Caco-2 (cell line): ENCODE results near the gene ROPN1L. TPM values are rescaled to one million over a fixed set of nuclear protein-coding genes. Genes with fewer than 3 reads are reported as not detected.
A peak's percentile ranks its signal among the peaks of the same experiment; 100 is the strongest.

Experiments
- BruUV-seq: library from RNA; stranded (reverse); fragments of 400-500 nt; replicated peaks from 2 replicates; lab custom pipeline; 2021; lab: Mats Ljungman, UMichigan
- CTCF ChIA-PET: fragments of 300-600 bp; sonication (Branson Sonifier 250); formaldehyde crosslinking; loops from one replicate; lab custom pipeline; 2022; ENCODE audit warnings: antibody characterized with exemption; lab: Charles Lee
- POLR2A ChIA-PET: fragments of 300-600 bp; sonication (Branson Sonifier 250); formaldehyde crosslinking; loops from one replicate; lab custom pipeline; 2022; ENCODE audit warnings: antibody characterized with exemption; lab: Charles Lee
- DNase-seq, 2 experiments: peaks; one replicate each; pipeline versions ENCODE4 v3.0.0 to v3.0.0-alpha.2; 2020 to 2022
- H3K27me3 ChIP-seq: replicated peaks from 2 replicates; pipeline ENCODE4 v1.6.0; 2011; ENCODE audit warnings: low read length; ENCODE audit not compliant: control insufficient read depth, insufficient read depth
- H3K36me3 ChIP-seq: 2 replicates; pipeline ENCODE4 v1.5.1; 2011; ENCODE audit warnings: low read length; ENCODE audit not compliant: control insufficient read depth, insufficient read depth
- H3K4me1 ChIP-seq: fragments of 250-450 bp; sonication (Bioruptor Pico); 2 replicates; pipeline ENCODE4 v1.5.1; 2020; ENCODE audit warnings: mild to moderate bottlenecking
- H3K4me3 ChIP-seq: 2 replicates; pipeline ENCODE4 v1.5.1; 2011; ENCODE audit warnings: low read depth, mild to moderate bottlenecking, control low read depth, low read length
- H3K9me3 ChIP-seq: fragments of 250-450 bp; sonication (Bioruptor Pico); 2 replicates; pipeline ENCODE4 v1.5.1; 2020; ENCODE audit warnings: mild to moderate bottlenecking, moderate library complexity
- H3K27ac Mint-ChIP-seq: one replicate; pipeline ENCODE4 v1.8.0; 2022; ENCODE audit warnings: mixed read lengths; ENCODE audit not compliant: unreplicated experiment
- H3K27me3 Mint-ChIP-seq: one replicate; pipeline ENCODE4 v1.8.0; 2022; ENCODE audit warnings: mixed read lengths; ENCODE audit not compliant: insufficient read depth, unreplicated experiment
- H3K36me3 Mint-ChIP-seq: one replicate; pipeline ENCODE4 v1.8.0; 2022; ENCODE audit warnings: mild to moderate bottlenecking, mixed read lengths; ENCODE audit not compliant: insufficient read depth, unreplicated experiment
- H3K4me1 Mint-ChIP-seq: one replicate; pipeline ENCODE4 v1.8.0; 2022; ENCODE audit warnings: low read depth, mixed read lengths; ENCODE audit not compliant: unreplicated experiment
- H3K4me3 Mint-ChIP-seq: one replicate; pipeline ENCODE4 v1.8.0; 2022; ENCODE audit warnings: mild to moderate bottlenecking, moderate library complexity, mixed read lengths; ENCODE audit not compliant: unreplicated experiment
- H3K9me3 Mint-ChIP-seq: one replicate; pipeline ENCODE4 v1.8.0; 2022; ENCODE audit warnings: mixed read lengths; ENCODE audit not compliant: unreplicated experiment
- CTCF ChIP-seq, 2 experiments: fragments of 200-600 bp in 1 of 2; IDR thresholded peaks; 1 replicate in 1 of 2; 2 replicates in 1 of 2; pipeline versions ENCODE4 v1.5.1 to v1.8.0; 2011 to 2022; ENCODE audit warnings: antibody characterized with exemption in 1 of 2, control low read depth in 1 of 2, inconsistent platforms in 1 of 2, low read depth in 1 of 2, low read length in 1 of 2, mild to moderate bottlenecking in 1 of 2, moderate library complexity in 1 of 2; ENCODE audit not compliant: insufficient read depth in 1 of 2, severe bottlenecking in 1 of 2, unreplicated experiment in 1 of 2
- intact Hi-C: fragments of 100-400 bp; cut with micrococcal nuclease; formaldehyde crosslinking; loops from one replicate; pipeline ENCODE4 v1.10.0; 2022; ENCODE audit not compliant: unreplicated experiment
- total RNA-seq: library from RNA; stranded (reverse); gene quantifications from 2 replicates; pipeline ENCODE4 v1.2.3, GENCODE V29; 2022

Gene ROPN1L
- total RNA-seq, 1 experiment from 2014 or later: 0.48 TPM

- Histone ChIP-seq H3K9me3 (no peaks in the 10 kb centered on the region), H3K4me1 (no peaks in the 10 kb centered on the region), H3K4me3 (no peak overlapping the region), H3K36me3 (no peaks in the 10 kb centered on the region; the same call in 1 of the 2 replicates), H3K27me3 (no peaks in the 10 kb centered on the region)
- Mint-ChIP-seq H3K27me3 (no peaks in the 10 kb centered on the region), H3K27ac (no peak overlapping the region), H3K4me3 (no peak overlapping the region), H3K4me1 (no peaks in the 10 kb centered on the region), H3K36me3 (peaks cover 64% of the 10 kb centered on the region), H3K9me3 (no peaks in the 10 kb centered on the region)
- BruUV-seq: no TSS peak
- no peak for TF ChIP-seq CTCF (IDR thresholded peaks at IDR 0.05; ENCODE audit: insufficient read depth in 1 of 2, low read depth in 1 of 2, low read length in 1 of 2, severe bottlenecking in 1 of 2, unreplicated experiment in 1 of 2)
- DNase-seq: no peak
- intact Hi-C loops: no loop called here
- ChIA-PET POLR2A (no interaction called here), CTCF (no interaction called here)
Observed at GRCh38 chr5:10400831-10401230, 40.8 kb upstream of the ROPN1L start.

DNA sequence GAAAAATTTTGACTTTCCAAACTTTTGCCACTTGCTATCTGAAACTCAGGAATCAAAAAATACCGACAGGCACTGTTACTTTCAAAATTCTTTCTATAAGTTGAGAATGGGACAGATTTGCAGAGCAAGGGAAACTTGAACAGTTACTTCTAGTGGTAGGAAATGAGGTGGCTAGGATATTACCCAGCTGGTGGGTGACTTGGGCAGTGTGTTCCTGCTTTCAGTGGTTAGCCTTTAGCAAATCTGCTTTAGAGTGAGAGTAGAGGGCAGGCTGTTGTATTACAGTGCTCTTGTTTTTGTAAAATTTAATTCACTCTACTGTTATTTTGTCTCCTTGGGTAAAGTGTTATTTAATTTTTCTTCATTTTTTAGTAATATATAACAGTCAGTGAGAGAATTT, 40.2 kb upstream of the ROPN1L start:
- Mint-ChIP-seq H3K4me3 (no peak overlapping the region), H3K9me3 (no peaks in the 10 kb centered on the region), H3K27me3 (no peaks in the 10 kb centered on the region), H3K4me1 (no peaks in the 10 kb centered on the region), H3K36me3 (peaks cover 62% of the 10 kb centered on the region), H3K27ac (no peak overlapping the region)
- DNase-seq: no peak
- Histone ChIP-seq H3K4me3 (no peak overlapping the region), H3K4me1 (no peaks in the 10 kb centered on the region), H3K36me3 (no peaks in the 10 kb centered on the region; the same call in 1 of the 2 replicates), H3K9me3 (no peaks in the 10 kb centered on the region), H3K27me3 (no peaks in the 10 kb centered on the region)
- CTCF ChIA-PET: no interaction called here
- TF ChIP-seq CTCF (IDR thresholded peaks at IDR 0.05; ENCODE audit: insufficient read depth in 1 of 2, low read depth in 1 of 2, low read length in 1 of 2, severe bottlenecking in 1 of 2, unreplicated experiment in 1 of 2): no peak
- intact Hi-C loops: no loop called here
- TSS peak; percentile 8 for BruUV-seq
- POLR2A ChIA-PET: no interaction called here

DNA sequence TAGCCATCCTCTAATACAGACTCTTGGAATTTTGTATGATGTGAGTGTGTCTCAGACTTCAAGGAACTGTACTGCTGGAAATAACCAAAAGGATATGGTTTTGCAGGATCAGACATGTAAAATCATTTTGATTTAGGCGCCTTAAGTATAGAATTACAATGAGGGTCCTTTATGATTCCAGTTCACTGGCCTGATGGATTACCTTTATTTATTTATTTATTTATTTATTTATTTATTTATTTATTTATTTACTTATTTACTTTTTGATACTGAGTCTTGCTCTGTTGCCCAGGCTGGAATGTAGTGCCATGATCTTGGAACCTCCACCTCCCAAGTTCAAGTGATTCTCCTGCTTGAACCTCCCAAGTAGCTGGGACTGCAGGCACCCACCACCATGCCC, 37.9 kb upstream of the ROPN1L start:
- H3K9me3 ChIP-seq: no peaks in the 10 kb centered on the region
- no peaks in the 10 kb centered on the region for H3K9me3 Mint-ChIP-seq
- no peak for TF ChIP-seq CTCF (IDR thresholded peaks at IDR 0.05; ENCODE audit: insufficient read depth in 1 of 2, low read depth in 1 of 2, low read length in 1 of 2, severe bottlenecking in 1 of 2, unreplicated experiment in 1 of 2)

More for the DNA sequence above, 37.9 kb upstream of the ROPN1L start:
- no peak overlapping the region for H3K4me3 ChIP-seq
- H3K4me1 ChIP-seq: no peaks in the 10 kb centered on the region
- Mint-ChIP-seq H3K36me3 (peaks cover 65% of the 10 kb centered on the region), H3K27me3 (no peaks in the 10 kb centered on the region), H3K4me1 (no peaks in the 10 kb centered on the region), H3K4me3 (no peak overlapping the region), H3K27ac (no peak overlapping the region)
- no peak for DNase-seq
- intact Hi-C loops: no loop called here
- H3K27me3 ChIP-seq: no peaks in the 10 kb centered on the region
- H3K36me3 ChIP-seq: no peaks in the 10 kb centered on the region
- ChIA-PET CTCF (no interaction called here), POLR2A (no interaction called here)
- BruUV-seq: no TSS peak
